ENCODE measurements around the gene PVALEF.
"Not testable (repeated sequence)": the region's sequence is repeated elsewhere in the genome, so short reads cannot be mapped to it uniquely, and the experiment has no call there.

The PVALEF gene

DNA sequence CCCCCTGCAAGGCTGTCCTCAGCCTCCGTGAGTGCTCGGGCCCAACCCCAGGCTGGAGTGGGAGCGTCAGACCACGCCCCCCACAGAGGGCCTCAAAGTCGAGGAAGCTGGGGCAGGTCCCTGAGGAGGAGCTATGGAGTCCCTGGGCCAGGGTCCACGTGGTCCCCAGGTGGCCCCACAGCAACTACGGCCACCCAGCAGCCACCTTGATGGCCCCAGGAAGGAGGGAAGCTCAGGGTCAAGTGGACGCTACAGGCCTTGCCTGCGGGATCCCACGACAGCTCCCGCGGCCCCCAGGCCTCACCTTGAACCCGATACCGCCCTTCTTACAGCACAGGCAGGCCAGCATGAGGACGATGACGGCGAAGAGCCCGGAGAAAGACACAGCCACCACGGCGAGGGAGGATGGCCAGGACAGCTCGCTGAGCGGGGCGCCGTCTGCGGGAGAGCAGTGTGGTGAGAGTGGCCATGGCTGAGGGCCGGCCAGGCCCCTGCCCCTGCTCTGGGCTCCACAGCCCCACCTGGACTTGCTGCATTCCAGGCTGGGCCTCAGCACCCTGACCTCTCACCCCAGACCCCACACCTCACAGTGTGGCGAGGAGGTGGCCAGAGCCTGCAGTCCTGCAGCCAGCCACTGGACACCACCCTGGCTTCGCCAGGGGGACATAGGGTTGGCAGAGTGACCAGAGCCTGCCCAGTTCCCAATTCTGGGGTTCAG, 31.1 kb upstream of the PVALEF start:
- no peaks in the 10 kb centered on the region for H3K4me1 ChIP-seq (ENCODE audit: insufficient read depth, low read length)
- H3K9ac ChIP-seq (ENCODE audit: low read depth, low read length): no peak overlapping the region
- no peaks in the 10 kb centered on the region for H3K9me3 ChIP-seq (ENCODE audit: control insufficient read depth, insufficient read depth, low read length)
- H3K36me3 ChIP-seq (ENCODE audit: insufficient read depth, low read length): no peaks in the 10 kb centered on the region

DNA sequence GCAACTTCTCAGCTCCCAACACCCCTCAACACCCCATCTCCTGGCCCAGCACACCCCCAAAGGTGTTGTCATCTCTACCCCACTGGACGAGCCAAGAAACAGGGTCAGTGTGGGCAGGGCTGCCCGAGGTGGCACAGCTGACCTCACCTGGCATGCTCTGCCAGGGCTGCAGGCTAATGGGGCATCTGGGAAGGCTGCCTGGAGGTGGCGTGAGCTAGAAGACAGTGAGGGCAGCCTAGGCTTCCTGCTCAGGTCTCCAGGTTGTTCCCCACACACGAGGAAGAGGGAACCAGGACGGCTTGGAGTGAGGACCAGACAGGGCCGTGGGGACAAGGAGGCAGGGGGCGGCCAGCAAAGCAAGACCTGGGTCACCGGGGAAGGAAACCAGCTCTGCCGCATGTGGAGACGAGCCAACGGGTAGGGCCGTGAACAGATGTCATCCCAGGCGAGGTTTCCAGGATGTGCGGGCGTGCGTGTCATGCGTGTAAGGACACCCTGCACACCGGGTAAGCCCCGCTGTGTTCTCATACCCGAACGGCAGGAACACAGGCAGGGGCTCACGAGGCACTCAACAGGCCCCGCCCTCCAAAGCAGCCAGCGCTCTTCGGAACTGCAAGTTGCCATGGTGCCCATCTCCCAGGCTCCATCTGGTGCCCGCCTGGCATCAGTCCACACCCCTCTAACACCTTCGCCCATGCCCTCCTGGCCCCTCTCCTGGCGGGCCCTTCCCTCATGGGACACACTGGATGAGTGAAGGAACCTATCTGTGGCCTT, 29.6 kb upstream of the PVALEF start:
- no peaks in the 10 kb centered on the region for H3K9me3 ChIP-seq (ENCODE audit: control insufficient read depth, insufficient read depth, low read length)
- no peak overlapping the region for H3K9ac ChIP-seq (ENCODE audit: low read depth, low read length)
- H3K4me1 ChIP-seq (ENCODE audit: insufficient read depth, low read length): no peaks in the 10 kb centered on the region
- H3K36me3 ChIP-seq (ENCODE audit: insufficient read depth, low read length): no peaks in the 10 kb centered on the region

DNA sequence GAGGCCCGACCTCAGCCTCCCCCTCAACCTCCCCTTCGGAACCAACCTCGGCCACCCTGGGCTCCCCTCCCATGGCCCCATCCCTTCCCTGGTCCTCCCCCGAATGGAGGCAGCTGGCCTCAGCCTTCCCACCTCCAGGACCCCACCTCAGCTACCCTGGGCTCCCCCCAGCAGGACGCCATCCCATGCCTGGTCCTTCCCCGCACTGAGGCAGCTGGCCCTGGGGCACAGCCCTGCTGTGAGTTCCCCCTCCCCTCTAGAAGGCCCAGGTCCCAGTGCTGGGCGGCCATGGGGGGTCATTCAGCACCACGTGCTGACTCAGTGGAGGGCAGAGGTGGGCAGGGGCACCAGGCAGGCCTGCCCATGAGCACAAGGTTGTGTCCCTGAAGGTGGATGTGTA, 28.9 kb upstream of the PVALEF start:
- Histone ChIP-seq H3K4me1 (ENCODE audit: insufficient read depth, low read length) (no peaks in the 10 kb centered on the region), H3K9ac (ENCODE audit: low read depth, low read length) (no peak overlapping the region)

DNA sequence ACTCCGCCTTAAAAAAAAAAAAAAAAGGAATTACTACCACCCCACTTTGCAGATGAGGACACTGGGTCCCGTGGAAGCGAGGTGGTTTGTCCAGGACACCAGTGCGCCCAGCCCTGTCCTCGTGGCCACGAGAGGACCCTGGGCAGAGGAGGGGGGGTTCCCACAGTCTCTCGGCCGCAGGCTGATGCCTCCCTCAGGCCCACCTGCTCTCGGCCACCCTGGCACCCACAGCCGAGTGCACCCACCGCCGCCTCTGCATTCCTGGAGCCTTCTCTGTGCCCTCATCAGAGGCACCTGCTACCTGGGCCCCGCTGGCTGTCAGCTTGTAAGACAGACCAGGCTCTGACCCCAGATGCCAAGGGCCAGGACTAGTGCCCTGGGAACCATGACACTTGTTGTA, 28.1 kb upstream of the PVALEF start:
- no peaks in the 10 kb centered on the region for H3K9me3 ChIP-seq (ENCODE audit: control insufficient read depth, insufficient read depth, low read length)
- H3K36me3 ChIP-seq (ENCODE audit: insufficient read depth, low read length): no peaks in the 10 kb centered on the region
- no peak overlapping the region for H3K9ac ChIP-seq (ENCODE audit: low read depth, low read length)
- no peaks in the 10 kb centered on the region for H3K4me1 ChIP-seq (ENCODE audit: insufficient read depth, low read length)

More for the DNA sequence above, 28.9 kb upstream of the PVALEF start:
- H3K36me3 ChIP-seq (ENCODE audit: insufficient read depth, low read length): no peaks in the 10 kb centered on the region
- H3K9me3 ChIP-seq (ENCODE audit: control insufficient read depth, insufficient read depth, low read length): no peaks in the 10 kb centered on the region

DNA sequence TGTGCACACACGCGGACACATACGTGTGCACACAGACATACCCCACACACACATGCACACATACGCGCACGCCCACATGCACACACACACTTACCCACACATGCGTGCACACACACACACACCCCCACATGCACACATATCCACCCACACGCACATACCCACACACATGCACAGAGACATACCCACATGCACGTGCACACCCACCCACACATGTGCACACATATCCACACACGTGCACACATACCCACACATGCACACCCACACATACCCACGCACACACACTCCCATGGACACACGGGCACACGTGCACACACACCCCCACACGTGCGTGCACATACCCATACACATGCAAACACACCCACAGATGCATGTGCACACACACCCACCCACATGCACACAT, 27.2 kb upstream of the PVALEF start:
- Histone ChIP-seq H3K36me3 (ENCODE audit: insufficient read depth, low read length) (no peaks in the 10 kb centered on the region), H3K9ac (ENCODE audit: low read depth, low read length) (no peak overlapping the region), H3K4me1 (ENCODE audit: insufficient read depth, low read length) (no peaks in the 10 kb centered on the region; the same call in 1 of the 2 replicates), H3K9me3 (ENCODE audit: control insufficient read depth, insufficient read depth, low read length) (no peaks in the 10 kb centered on the region)

GRCh38 chr17:81138500-81138899, 26.8 kb upstream of the PVALEF start:
- Histone ChIP-seq H3K4me1 (ENCODE audit: insufficient read depth, low read length) (no peaks in the 10 kb centered on the region; the same call in 1 of the 2 replicates), H3K36me3 (ENCODE audit: insufficient read depth, low read length) (no peaks in the 10 kb centered on the region), H3K9ac (ENCODE audit: low read depth, low read length) (no peak overlapping the region), H3K9me3 (ENCODE audit: control insufficient read depth, insufficient read depth, low read length) (no peaks in the 10 kb centered on the region)

- no peak overlapping the region for H3K9ac ChIP-seq (ENCODE audit: low read depth, low read length)
- H3K36me3 ChIP-seq (ENCODE audit: insufficient read depth, low read length): no peaks in the 10 kb centered on the region
- H3K4me1 ChIP-seq (ENCODE audit: insufficient read depth, low read length): no peaks in the 10 kb centered on the region; the same call in 1 of the 2 replicates
- no peaks in the 10 kb centered on the region for H3K9me3 ChIP-seq (ENCODE audit: control insufficient read depth, insufficient read depth, low read length)
These were observed 25.9 kb upstream of the PVALEF start for GRCh38 chr17:81139428-81139827.

DNA sequence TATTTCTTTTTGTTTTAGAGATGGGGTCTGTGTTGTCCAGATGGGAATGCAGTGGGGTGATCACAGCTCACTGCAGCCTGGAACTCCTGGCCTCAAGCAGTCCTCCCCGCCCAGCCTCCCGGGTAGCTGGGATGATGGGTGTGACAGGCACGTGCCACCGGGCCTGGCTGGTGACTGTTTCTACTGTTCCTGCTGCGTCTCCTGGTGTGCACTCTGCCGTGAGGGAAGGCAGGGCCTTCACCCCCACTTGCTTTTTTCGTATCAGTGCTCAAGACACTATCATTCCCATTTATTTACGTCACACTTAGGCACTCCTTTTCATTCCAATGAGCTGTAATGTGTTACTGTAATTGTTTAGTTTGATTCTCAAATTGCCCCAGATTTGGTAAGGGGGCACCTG, 25.3 kb upstream of the PVALEF start:
- H3K4me1 ChIP-seq (ENCODE audit: insufficient read depth, low read length): no peaks in the 10 kb centered on the region; the same call in 1 of the 2 replicates
- no peaks in the 10 kb centered on the region for H3K9me3 ChIP-seq (ENCODE audit: control insufficient read depth, insufficient read depth, low read length)
- no peaks in the 10 kb centered on the region for H3K36me3 ChIP-seq (ENCODE audit: insufficient read depth, low read length)
- H3K9ac ChIP-seq (ENCODE audit: low read depth, low read length): no peak overlapping the region

DNA sequence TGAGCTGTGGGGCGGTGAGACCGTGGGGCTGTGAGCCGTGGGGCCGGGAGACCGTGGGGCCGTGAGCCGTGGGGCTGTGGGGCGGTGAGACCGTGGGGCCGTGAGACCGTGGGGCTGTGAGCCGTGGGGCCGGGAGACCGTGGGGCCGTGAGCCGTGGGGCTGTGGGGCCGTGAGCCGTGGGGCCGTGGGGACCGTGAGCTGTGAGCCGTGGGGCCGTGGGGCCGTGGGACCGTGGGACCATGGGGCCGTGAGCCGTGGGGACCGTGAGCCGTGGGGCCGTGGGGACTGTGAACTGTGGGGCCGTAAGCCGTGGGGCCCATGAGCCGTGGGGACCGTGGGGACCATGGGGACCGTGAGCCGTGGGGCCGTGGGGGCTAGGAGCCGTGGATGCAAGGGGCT, 24.6 kb upstream of the PVALEF start:
- Histone ChIP-seq H3K9me3 (ENCODE audit: control insufficient read depth, insufficient read depth, low read length) (no peaks in the 10 kb centered on the region), H3K36me3 (ENCODE audit: insufficient read depth, low read length) (no peaks in the 10 kb centered on the region), H3K9ac (ENCODE audit: low read depth, low read length) (no peak overlapping the region), H3K4me1 (ENCODE audit: insufficient read depth, low read length) (no peaks in the 10 kb centered on the region; the same call in 1 of the 2 replicates)

DNA sequence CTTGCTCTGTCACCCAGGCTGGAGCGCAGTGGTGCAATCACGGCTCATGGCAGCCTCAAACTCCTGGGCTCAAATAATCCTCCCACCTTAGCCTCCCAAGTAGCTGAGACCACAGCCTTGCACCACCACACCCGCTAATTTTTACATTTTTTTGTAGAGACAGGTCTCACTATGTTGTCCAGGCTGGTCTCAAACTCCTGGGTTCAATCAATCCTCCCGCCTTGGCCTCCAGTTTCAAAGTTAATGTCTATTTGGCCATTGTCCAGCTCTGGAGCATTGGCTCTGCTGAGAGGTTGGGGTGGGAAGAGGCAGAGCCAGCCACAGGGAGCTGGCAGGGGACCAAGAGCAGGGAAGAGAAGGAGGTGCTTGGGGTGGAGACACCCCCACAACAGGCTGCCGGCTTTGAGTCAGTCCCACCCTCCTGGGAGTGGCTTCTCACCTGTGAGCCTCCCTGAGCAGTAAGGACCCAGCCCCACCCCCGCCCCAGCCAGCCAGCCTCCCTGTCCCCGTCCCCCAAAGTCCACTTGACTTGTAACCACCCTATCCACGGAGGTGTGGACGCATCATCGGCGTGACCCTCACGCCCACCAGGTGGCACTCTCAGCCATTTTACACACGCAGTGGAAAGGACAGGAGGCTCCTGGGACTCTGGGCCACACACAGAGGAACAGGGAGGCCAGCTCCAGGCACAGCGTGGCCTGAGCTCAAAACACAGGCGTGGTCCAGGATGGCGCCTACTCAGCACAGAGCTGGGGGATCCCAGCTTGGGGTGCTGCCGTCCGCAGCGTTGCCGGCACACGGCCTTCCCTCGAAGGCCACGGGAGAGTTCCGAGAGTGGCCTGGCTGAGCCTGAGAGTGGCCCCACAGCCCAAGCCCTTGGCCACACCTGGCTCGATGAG, 22.8 kb upstream of the PVALEF start:
- no peaks in the 10 kb centered on the region for H3K36me3 ChIP-seq (ENCODE audit: insufficient read depth, low read length)
- H3K9ac ChIP-seq (ENCODE audit: low read depth, low read length): no peak overlapping the region
- no peaks in the 10 kb centered on the region for H3K9me3 ChIP-seq (ENCODE audit: control insufficient read depth, insufficient read depth, low read length)
- H3K4me1 ChIP-seq (ENCODE audit: insufficient read depth, low read length): no peaks in the 10 kb centered on the region; the same call in 1 of the 2 replicates

DNA sequence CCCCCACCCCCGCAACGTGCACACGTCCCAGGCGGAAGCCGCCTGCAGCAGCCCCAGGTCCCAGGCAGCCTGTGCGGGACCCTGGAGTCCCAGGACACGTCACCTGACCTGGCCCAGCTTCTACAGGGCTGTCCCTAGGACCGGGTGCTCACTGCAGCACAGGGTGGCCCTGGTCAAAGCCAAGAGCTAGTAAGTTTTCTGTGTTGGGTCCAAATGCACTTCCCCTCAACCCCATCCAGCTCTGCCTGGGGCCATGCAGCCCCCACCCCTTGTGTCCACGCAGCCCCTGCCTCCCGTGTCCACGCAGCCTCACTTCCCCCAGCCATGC, 22.1 kb upstream of the PVALEF start:
- H3K9me3 ChIP-seq (ENCODE audit: control insufficient read depth, insufficient read depth, low read length): no peaks in the 10 kb centered on the region
- H3K36me3 ChIP-seq (ENCODE audit: insufficient read depth, low read length): no peaks in the 10 kb centered on the region
- no peak overlapping the region for H3K9ac ChIP-seq (ENCODE audit: low read depth, low read length)
- H3K4me1 ChIP-seq (ENCODE audit: insufficient read depth, low read length): no peaks in the 10 kb centered on the region; the same call in 1 of the 2 replicates

DNA sequence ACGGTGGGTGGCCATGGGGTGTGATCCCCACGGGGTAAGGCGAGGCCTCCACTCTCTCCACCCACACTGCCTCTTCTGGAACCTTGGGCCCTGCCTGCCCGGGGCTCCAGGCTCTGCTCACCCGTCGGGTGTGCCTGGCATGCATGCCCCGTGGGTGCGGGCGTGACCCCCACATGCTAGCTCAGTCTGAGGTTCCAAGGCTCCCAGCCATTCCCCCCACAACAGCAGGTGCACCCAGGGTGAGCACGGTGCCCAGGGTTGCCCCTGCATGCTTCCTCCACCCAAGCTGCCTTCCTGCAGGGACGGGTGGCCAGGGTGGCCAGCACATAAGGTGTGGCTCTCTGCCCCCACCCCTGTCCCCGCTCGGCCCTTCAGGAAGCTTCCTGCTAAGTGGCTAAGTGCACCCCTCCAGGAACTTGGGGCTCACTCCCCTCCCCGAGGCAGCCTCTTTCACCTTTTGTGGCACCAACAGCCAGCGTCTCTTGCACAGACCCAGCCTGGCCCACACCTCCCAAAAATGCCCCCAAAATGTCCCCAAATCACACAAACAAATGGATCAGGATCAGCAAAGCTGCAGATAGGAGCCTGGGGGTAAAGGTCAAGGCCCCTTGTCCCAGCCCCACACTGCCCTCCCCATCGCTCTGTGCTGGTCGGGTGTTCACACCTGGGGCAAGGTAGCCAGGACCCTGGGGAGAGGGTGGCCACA, 21.4 kb upstream of the PVALEF start:
- no peaks in the 10 kb centered on the region for H3K9me3 ChIP-seq (ENCODE audit: control insufficient read depth, insufficient read depth, low read length)
- no peaks in the 10 kb centered on the region for H3K36me3 ChIP-seq (ENCODE audit: insufficient read depth, low read length)
- H3K4me1 ChIP-seq (ENCODE audit: insufficient read depth, low read length): no peaks in the 10 kb centered on the region; the same call in 1 of the 2 replicates
- no peak overlapping the region for H3K9ac ChIP-seq (ENCODE audit: low read depth, low read length)

- Histone ChIP-seq H3K36me3 (ENCODE audit: insufficient read depth, low read length) (no peaks in the 10 kb centered on the region), H3K9me3 (ENCODE audit: control insufficient read depth, insufficient read depth, low read length) (no peaks in the 10 kb centered on the region), H3K4me1 (ENCODE audit: insufficient read depth, low read length) (no peaks in the 10 kb centered on the region; the same call in 1 of the 2 replicates), H3K9ac (ENCODE audit: low read depth, low read length) (no peak overlapping the region)
These were observed 20.9 kb upstream of the PVALEF start for GRCh38 chr17:81144423-81144781.

DNA sequence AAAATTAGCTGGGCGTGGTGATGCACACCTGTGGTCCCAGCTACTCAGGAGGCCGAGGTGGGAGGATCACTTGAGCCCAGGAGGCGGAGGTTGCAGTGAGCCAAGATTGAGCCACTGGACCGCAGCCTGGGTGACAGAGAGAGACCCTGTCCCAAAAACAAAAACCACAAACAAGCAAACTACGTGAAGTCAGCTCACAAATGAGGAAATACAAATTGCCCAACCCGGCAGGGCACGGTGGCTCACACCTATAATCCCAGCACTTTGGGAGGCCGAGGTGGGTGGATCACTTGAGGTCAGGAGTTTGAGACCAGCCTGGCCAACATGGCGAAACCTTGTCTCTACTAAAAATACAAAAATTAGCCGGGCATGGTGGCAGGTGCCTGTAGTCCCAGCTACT, 19.1 kb upstream of the PVALEF start:
- not testable (repeated sequence) for H3K9me3 ChIP-seq (ENCODE audit: control insufficient read depth, insufficient read depth, low read length); H3K9ac ChIP-seq (ENCODE audit: low read depth, low read length); H3K36me3 ChIP-seq (ENCODE audit: insufficient read depth, low read length); H3K4me1 ChIP-seq (ENCODE audit: insufficient read depth, low read length)
